Endodermal cell (in vitro differentiated cells): ENCODE measurements around the gene RPL4. TPM values are rescaled to one million over a fixed set of nuclear protein-coding genes. Genes with fewer than 3 reads are reported as not detected.
A peak's percentile ranks its signal among the peaks of the same experiment; 100 is the strongest.

Experiments used
- DNase-seq: peaks from one replicate; pipeline ENCODE4 v3.0.0-alpha.2; 2017
- H3K27ac ChIP-seq: 2 replicates; pipeline ENCODE4 v1.5.1; 2013; ENCODE audit warnings: mild to moderate bottlenecking, low read depth, low read length, moderate library complexity
- H3K27me3 ChIP-seq: 2 replicates; pipeline ENCODE4 v1.6.1; 2013; ENCODE audit warnings: mild to moderate bottlenecking, low read length, moderate library complexity; ENCODE audit not compliant: insufficient read depth, control insufficient read depth, poor library complexity, severe bottlenecking
- H3K36me3 ChIP-seq: 2 replicates; pipeline ENCODE4 v1.7.0; 2013; ENCODE audit warnings: mild to moderate bottlenecking, low read length, moderate library complexity; ENCODE audit not compliant: control insufficient read depth, insufficient read depth
- H3K4me1 ChIP-seq: one replicate; pipeline ENCODE4 v1.7.0; 2013; ENCODE audit warnings: low read length; ENCODE audit not compliant: control insufficient read depth, insufficient read depth
- H3K4me3 ChIP-seq: 2 replicates; pipeline ENCODE4 v1.5.1; 2013; ENCODE audit warnings: mild to moderate bottlenecking, low read length, moderate library complexity
- H3K9ac ChIP-seq: 2 replicates; pipeline ENCODE4 v1.6.1; 2013; ENCODE audit warnings: mild to moderate bottlenecking, low read length, moderate library complexity; ENCODE audit not compliant: poor library complexity, severe bottlenecking; ENCODE audit errors: extremely low read depth
- H3K9me3 ChIP-seq: 2 replicates; pipeline ENCODE4 v1.6.1; 2013; ENCODE audit warnings: mild to moderate bottlenecking, low read length, moderate library complexity; ENCODE audit not compliant: control insufficient read depth
- H3K27ac Mint-ChIP-seq: 2 replicates; pipeline ENCODE4 v1.8.0; 2020; ENCODE audit warnings: mixed read lengths
- H3K27me3 Mint-ChIP-seq: 2 replicates; pipeline ENCODE4 v1.8.0; 2021; ENCODE audit warnings: mild to moderate bottlenecking, mixed read lengths; ENCODE audit not compliant: insufficient read depth
- H3K36me3 Mint-ChIP-seq: 2 replicates; pipeline ENCODE4 v1.8.0; 2020; ENCODE audit warnings: low read depth, mixed read lengths
- H3K4me1 Mint-ChIP-seq: 2 replicates; pipeline ENCODE4 v1.8.0; 2020; ENCODE audit warnings: mixed read lengths
- H3K4me3 Mint-ChIP-seq: 2 replicates; pipeline ENCODE4 v1.8.0; 2020; ENCODE audit warnings: mild to moderate bottlenecking, moderate library complexity, mixed read lengths
- H3K9me3 Mint-ChIP-seq: 2 replicates; pipeline ENCODE4 v1.8.0; 2020; ENCODE audit warnings: mild to moderate bottlenecking, mixed read lengths
- CTCF ChIP-seq: fragments of 200-600 bp; sonication (generic); conservative IDR thresholded peaks from 2 replicates; pipeline ENCODE4 v1.5.0; 2021; ENCODE audit warnings: antibody characterized with exemption, mild to moderate bottlenecking
- WGBS, 2 experiments: methylation state at CpG; one replicate each; pipeline versions ENCODE4 v1.1.5 to v1.1.7; 2013; ENCODE audit warnings: missing lambda C conversion rate in 2 of 2, mixed read lengths in 1 of 2; ENCODE audit not compliant: insufficient coverage in 1 of 2, insufficient read length in 1 of 2; 5-methylcytosine and 5-hydroxymethylcytosine counted together
- total RNA-seq, 2 donors: library from RNA; stranded (reverse); fragmentation: NEBNext Ultra II Directional in 1 of 2; extraction: Animal tissue kit (Norgen Biotek cat#: 25700) in 1 of 2; gene quantifications; 2 replicates in 1 of 2; 3 replicates in 1 of 2; pipeline ENCODE4 v1.2.1, GENCODE V29; 2021

Gene RPL4
- total RNA-seq, 2 donors from 2014 or later: 2,700 to 3,227 TPM

- no peak for TF ChIP-seq CTCF
- Histone ChIP-seq H3K4me3 (no peak overlapping the region), H3K36me3 (peaks cover 38% of the 10 kb centered on the region), H3K9ac (no peak overlapping the region), H3K27ac (no peak overlapping the region), H3K9me3 (no peaks in the 10 kb centered on the region), H3K4me1 (peaks cover 24% of the 10 kb centered on the region), H3K27me3 (no peaks in the 10 kb centered on the region)
- no peaks in the 10 kb centered on the region for H3K9me3 Mint-ChIP-seq
- H3K4me1 Mint-ChIP-seq: peaks cover 61% of the 10 kb centered on the region
- DNase-seq: no peak
- peak overlapping the region; percentile 67 for H3K27ac Mint-ChIP-seq
- no peaks in the 10 kb centered on the region for H3K27me3 Mint-ChIP-seq
- H3K4me3 Mint-ChIP-seq: no peak overlapping the region
- peaks cover 16% of the 10 kb centered on the region for H3K36me3 Mint-ChIP-seq
- WGBS, 2 experiments: 92 to 100% methylated on average over 1 to 2 of the region's 2 CpGs
Observed at GRCh38 chr15:66477011-66477410, 27.6 kb downstream of the RPL4 start.

DNA sequence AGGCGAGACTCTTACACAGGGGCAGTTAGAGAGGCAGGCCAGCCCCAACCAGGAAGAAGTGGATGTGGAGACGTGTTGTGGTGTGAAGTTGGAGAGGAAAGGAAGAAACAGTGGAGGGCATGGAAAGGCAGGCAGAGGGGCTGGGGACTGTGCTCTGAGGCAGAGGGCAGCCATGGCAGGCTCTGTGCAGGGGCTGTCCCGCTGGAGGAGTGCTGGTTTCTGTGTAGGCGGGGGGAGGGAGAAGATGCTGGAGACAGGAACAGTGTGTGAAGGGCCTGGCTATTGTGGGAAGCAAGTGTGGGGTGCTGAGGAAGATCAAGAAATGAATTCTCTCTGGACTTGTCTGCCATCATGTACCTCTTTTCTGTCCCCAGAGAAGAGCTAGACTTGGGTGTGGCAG is 28.1 kb downstream of the RPL4 start:
- no peak for DNase-seq
- Histone ChIP-seq H3K9me3 (no peaks in the 10 kb centered on the region), H3K27me3 (no peaks in the 10 kb centered on the region), H3K4me3 (no peak overlapping the region), H3K9ac (no peak overlapping the region), H3K36me3 (peaks cover 33% of the 10 kb centered on the region), H3K27ac (no peak overlapping the region), H3K4me1 (peaks cover 24% of the 10 kb centered on the region)
- WGBS, 2 experiments: 79 to 89% methylated on average over 3 to 4 of the region's 4 CpGs
- H3K36me3 Mint-ChIP-seq: peaks cover 11% of the 10 kb centered on the region
- no peaks in the 10 kb centered on the region for H3K9me3 Mint-ChIP-seq
- no peak for TF ChIP-seq CTCF
- H3K4me3 Mint-ChIP-seq: no peak overlapping the region
- peaks cover 62% of the 10 kb centered on the region for H3K4me1 Mint-ChIP-seq
- H3K27ac Mint-ChIP-seq: peak overlapping the region; percentile 67
- H3K27me3 Mint-ChIP-seq: no peaks in the 10 kb centered on the region

DNA sequence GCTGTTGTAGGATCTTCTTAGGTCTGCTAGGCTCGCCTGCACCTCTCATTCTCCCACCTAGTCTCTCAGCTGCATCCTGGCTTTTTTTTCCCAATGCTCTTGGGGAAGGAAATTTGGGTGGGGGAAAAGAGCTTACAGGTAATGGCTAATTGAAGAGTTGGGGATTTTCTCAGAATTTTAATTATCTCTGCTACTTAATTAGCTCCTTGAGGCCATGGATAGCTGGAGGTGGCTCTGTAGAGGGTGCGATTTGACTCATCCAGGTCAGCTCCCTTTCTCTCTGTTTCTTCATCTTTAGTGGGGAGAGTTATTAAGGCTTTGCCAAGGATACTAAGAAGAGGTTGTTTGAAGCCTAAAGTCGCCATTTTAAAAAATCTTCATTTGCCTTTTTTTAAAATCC is 29.7 kb downstream of the RPL4 start:
- Mint-ChIP-seq H3K9me3 (no peaks in the 10 kb centered on the region), H3K27ac (peak overlapping the region; percentile 69), H3K4me1 (peaks cover 72% of the 10 kb centered on the region), H3K27me3 (no peaks in the 10 kb centered on the region), H3K36me3 (peaks cover 6% of the 10 kb centered on the region), H3K4me3 (peak overlapping the region; percentile 48)
- no peak overlapping the region for H3K27ac ChIP-seq
- 39 to 71% methylated on average over 1 to 3 of the region's 3 CpGs for WGBS, 2 experiments
- TF ChIP-seq CTCF: no peak
- no peaks in the 10 kb centered on the region for H3K27me3 ChIP-seq
- peak overlapping the region; percentile 78 for H3K4me3 ChIP-seq
- H3K9ac ChIP-seq: no peak overlapping the region
- peaks cover 23% of the 10 kb centered on the region for H3K36me3 ChIP-seq
- no peak for DNase-seq
- peaks cover 24% of the 10 kb centered on the region for H3K4me1 ChIP-seq
- H3K9me3 ChIP-seq: no peaks in the 10 kb centered on the region
